ENCODE results near the gene ADAMTS7.
"Not testable (repeated sequence)": the region's sequence is repeated elsewhere in the genome, so short reads cannot be mapped to it uniquely, and the experiment has no call there.

ADAMTS7 gene

GRCh38 chr15:78831229-78832207 lies 20.3 kb upstream of the ADAMTS7 start:
- in situ Hi-C loops (cut with HindIII; ENCODE audit: low sequenced_read_pairs), result no loop called here

- in situ Hi-C loops (cut with HindIII; ENCODE audit: low sequenced_read_pairs), result no loop called here
These were observed 19.4 kb upstream of the ADAMTS7 start for GRCh38 chr15:78830514-78831228.

GRCh38 chr15:78828920-78829319 lies 17.7 kb upstream of the ADAMTS7 start:
- in situ Hi-C loops (cut with HindIII; ENCODE audit: low sequenced_read_pairs), result no loop called here

- in situ Hi-C loops (cut with HindIII; ENCODE audit: low sequenced_read_pairs), result no loop called here
These were observed 11.2 kb upstream of the ADAMTS7 start for GRCh38 chr15:78822514-78822913.

- in situ Hi-C loops (cut with HindIII; ENCODE audit: low sequenced_read_pairs), result no loop called here
These were observed 540 bp upstream of the ADAMTS7 start for GRCh38 chr15:78811825-78812183.

DNA sequence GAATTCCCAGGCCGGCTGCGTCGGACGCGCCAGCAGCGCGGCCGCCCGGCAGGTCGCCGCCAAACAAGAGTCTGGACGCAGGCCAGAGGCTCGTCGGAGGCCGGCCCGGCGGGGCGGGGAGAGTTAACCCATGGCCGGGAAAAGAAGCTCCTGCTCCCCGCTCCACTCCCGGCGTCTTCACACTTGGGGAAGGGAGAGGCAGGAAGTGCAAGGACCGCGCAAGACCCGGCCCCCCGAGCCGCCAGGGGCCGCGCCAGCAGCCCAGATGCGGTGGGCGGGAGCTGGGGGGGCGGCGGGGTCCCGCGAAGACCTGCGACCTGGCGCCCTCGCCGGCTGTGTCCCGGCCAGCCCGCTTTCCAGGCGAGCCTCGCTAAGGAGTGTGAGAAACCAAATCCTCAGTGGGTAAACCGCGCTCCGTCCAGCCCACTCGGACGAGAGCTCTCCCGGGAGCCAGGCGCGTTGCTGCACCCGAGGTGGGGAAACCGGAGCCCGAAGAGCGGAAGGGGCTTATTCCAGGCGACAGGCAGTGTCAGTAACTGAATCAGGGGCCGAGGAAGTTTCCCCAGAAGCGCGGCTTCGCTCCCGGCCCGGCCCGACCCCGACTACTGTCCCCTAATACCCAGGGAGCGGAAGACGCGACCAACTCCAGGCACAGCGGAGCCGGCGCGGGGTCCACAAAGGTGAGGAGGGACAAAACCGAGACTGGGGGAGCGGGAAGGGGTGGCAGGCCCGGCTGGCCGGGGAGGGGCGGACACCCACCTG lies 721 bp downstream of the ADAMTS7 start:
- in situ Hi-C loops (cut with HindIII; ENCODE audit: low sequenced_read_pairs), result no loop called here

DNA sequence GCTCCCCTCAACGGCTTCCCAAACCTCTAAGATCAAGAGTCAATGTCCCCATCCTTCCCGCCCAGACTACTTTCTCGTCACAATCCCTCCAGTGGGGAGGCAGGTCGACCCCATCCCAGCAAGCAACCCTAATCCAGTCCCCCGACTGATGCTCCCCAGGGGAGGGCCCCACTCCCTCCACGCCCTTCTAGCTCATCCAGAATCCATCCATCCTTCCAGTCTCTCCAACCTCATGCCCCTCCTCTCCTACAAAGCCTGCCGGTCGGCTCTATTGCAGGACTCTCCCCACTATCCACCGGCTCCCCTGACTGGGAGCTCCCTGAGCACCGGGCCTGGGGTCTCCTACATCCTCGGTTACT lies 1.3 kb downstream of the ADAMTS7 start:
- in situ Hi-C loops (cut with HindIII; ENCODE audit: low sequenced_read_pairs), result no loop called here

DNA sequence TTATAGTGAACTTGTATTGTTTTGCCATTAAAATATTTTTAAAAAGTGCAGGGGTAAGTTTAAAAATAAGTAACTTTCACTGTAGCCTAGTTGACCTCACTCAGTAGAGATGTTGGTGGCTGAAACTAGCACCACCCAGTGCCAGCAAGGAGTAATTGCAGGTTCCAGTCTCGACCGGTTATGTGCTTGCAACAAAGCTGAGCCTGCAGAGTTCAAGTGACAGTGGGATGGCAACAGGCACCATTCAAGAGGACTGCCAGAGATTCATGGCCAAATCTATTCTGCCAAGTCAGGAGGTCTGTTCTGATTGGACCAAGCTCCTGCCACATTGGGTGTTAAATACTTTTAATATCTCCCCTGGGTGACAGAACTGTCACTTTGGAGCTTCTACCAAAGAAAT lies 2.7 kb downstream of the ADAMTS7 start:
- in situ Hi-C loops (cut with HindIII; ENCODE audit: low sequenced_read_pairs), result no loop called here

- in situ Hi-C loops (cut with HindIII; ENCODE audit: low sequenced_read_pairs), result no loop called here
These were observed 3.9 kb downstream of the ADAMTS7 start for GRCh38 chr15:78807359-78807758.

GRCh38 chr15:78804391-78804792 lies 6.9 kb downstream of the ADAMTS7 start:
- in situ Hi-C loops (cut with HindIII; ENCODE audit: low sequenced_read_pairs), result no loop called here

DNA sequence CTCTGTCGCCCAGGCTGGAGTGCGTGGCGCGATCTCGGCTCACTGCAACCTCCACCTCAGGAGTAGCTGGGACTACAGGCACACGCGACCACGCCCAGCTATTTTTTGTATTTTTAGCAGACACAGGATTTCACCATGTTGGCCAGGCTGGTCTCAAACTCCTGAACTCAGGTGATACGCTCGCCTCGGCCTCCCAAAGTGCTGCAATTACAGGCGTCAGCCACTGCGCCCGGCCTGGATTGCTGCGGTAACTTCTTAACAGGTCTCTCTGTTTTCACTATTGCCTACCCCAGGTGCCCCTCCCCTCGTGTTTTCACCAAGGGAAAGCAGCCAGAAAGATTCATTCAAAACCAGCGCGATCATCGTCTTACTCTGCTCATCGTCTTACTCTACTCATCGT lies 10.5 kb downstream of the ADAMTS7 start:
- in situ Hi-C loops (cut with HindIII; ENCODE audit: low sequenced_read_pairs), result no loop called here

- in situ Hi-C loops (cut with HindIII; ENCODE audit: low sequenced_read_pairs), result no loop called here
These were observed 11.1 kb downstream of the ADAMTS7 start for GRCh38 chr15:78800189-78800588.

- in situ Hi-C loops (cut with HindIII; ENCODE audit: low sequenced_read_pairs), result not testable (repeated sequence)
These were observed 12.2 kb downstream of the ADAMTS7 start for GRCh38 chr15:78799102-78799501.

DNA sequence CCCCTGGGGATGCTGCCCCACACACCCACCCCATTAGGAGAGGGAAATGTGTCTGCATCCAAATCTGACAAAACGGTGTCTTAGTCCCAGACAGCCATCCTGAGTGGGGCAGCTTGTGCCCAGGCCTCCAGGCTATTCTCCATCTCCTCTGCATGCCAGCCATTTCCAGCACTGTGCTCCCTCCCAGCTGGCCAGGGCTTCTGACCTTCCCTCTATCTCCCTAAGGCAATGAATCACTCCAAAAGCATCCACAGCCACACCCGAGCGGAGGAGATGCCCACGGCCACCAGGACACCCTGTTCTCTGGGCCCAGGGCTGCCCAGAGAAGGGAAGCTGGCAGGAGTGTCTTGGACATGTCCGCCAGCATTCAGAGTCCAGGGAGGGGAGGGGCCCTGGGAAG lies 12.9 kb downstream of the ADAMTS7 start:
- in situ Hi-C loops (cut with HindIII; ENCODE audit: low sequenced_read_pairs), result not testable (repeated sequence)

GRCh38 chr15:78797951-78798350 lies 13.3 kb downstream of the ADAMTS7 start:
- in situ Hi-C loops (cut with HindIII; ENCODE audit: low sequenced_read_pairs), result no loop called here

DNA sequence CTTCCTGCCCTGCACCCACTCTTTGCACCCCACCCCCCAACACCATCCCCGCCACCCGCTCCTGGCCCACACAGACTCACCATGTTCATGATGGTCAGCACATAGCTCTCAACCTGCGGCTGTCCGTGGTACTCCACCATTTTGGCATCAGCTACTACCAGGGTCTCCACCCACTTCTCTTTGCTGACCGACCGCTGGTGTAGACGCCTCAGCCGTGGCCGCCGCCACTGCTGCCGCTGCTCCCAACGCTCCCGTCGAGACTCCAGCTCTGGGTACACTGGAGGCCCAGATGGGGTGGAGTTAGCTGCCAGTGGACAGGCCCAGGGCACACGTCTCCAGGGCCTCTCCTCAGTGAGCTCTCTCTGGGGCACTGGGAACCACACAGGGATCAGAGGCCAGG lies 14.8 kb downstream of the ADAMTS7 start:
- in situ Hi-C loops (cut with HindIII; ENCODE audit: low sequenced_read_pairs), result no loop called here

DNA sequence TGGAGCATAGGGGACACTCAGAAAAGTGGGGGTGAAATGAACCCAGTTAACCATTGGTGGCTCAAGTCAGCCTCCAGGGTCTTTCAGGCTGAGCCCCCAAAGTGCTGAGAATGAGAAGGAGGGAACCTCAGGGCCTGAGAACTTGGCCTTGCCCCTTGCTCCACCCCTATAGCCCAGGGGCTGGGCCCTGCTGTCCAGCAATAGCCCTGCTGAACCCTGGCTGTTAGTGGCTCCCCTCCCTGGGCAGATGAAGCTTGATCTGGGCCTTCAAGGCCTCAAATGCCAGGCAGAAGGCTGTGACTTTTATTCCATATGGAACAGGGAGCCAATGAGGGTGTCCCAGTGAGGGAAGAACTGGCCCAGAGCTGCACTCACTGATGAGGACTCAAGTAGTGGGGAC lies 16.2 kb downstream of the ADAMTS7 start:
- in situ Hi-C loops (cut with HindIII; ENCODE audit: low sequenced_read_pairs), result no loop called here

DNA sequence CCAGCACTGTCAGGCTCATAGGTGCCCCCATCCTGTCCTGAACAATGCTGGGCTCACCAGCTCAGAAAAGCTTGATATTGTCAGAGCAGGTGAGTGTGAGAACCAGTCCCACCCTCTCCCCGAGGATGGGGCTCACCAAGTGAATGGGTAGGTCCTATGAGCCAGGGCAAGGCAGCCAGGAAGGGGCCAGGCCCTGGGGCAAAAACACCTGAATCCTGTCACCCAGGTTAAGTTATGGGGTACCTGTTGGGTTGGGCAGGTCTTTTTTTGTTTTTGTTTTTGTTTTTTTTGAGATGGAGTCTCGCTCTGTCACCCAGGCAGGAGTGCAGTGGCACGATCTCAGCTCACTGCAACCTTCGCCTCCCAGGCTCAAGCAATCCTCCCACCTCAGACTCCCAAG lies 16.8 kb downstream of the ADAMTS7 start:
- in situ Hi-C loops (cut with HindIII; ENCODE audit: low sequenced_read_pairs), result not testable (repeated sequence)

DNA sequence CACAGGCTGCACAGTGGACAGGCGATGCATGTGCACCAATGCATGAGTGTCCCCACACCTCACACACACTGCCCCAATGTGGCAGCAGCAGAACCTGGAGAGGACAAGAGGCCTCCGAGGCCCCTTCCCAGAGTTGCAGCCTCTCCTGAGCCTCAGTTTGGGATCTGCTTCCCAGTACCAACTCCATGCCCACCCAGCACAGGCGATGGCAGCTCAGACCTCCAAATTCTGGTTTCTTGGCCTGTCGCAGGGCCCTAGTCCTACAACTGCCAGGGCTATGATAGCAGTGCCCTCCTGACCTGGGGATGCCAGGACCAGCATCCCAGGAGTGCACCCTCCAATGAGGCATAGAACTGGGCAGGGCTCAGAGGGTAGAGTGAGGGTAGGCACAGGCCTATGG lies 19.9 kb downstream of the ADAMTS7 start:
- in situ Hi-C loops (cut with HindIII; ENCODE audit: low sequenced_read_pairs), result no loop called here

DNA sequence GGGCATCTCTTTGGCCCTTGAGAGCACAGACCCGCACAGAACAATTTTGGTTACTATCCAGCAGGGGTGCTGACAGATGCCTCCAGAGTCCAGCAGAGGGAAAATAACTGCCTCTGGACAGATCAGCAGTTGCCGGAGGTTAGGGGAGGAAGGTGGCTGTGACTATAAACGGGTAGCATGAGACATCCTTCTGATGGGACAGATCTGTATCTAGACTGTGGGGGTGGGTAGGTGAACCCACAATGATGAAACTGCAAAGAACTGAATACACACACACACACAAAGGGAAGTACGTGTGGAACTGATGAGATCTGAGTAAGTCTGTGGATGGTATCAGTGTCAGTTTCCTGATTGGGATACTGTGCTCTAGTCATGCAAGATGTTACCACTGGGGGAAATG lies 21.2 kb downstream of the ADAMTS7 start:
- in situ Hi-C loops (cut with HindIII; ENCODE audit: low sequenced_read_pairs), result no loop called here

GRCh38 chr15:78789615-78790014 lies 21.6 kb downstream of the ADAMTS7 start:
- in situ Hi-C loops (cut with HindIII; ENCODE audit: low sequenced_read_pairs), result no loop called here

All from DLD1 (cell line).